ENCODE data around the gene ITGA3. TPM values are rescaled to one million over a fixed set of nuclear protein-coding genes. Genes with fewer than 3 reads are reported as not detected.

The ITGA3 gene
- total and polyA plus RNA-seq, 2 of the 13 experiments (the other 11 are each of a cell fraction or from before 2014, with no cell fraction given), result 0.48 to 0.69 TPM

DNA sequence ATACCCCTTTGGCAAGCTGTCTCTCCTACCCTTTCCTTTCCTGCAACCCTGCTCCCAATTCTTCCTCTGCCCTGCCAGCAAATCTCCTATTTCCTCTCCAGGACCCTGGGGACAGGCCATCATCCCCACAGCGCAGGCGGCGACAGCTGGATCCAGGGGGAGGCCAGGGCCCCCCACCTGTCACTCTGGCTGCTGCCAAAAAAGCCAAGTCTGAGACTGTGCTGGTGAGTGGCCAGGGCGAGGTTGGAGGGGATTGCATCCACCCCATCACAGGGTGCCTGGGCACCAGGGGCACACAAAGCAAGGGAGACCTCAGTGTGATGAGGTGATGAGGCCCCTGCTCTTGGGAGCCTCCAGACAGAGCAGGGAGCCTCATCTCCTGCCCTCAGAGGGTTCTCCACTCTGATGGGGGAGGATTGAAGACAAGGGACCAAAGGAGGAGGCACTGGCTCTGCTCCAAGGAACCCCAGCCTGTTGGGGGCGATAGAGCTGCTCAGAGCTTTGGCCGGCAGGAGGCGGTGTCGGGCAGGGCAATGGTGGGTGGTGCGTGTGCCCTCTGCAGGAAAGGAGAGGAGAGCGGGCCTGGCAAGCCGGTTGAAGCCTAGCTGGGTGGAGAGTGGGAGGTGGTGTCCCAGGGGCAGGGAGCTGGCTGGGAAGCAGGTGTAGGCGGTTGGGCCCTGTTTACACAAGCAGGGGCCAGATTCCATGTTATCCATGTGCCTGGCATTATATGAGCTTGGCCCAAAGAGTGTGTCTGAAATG lies 23.6 kb downstream of the ITGA3 start (continued):
- TF ChIP-seq, protein P1, sequence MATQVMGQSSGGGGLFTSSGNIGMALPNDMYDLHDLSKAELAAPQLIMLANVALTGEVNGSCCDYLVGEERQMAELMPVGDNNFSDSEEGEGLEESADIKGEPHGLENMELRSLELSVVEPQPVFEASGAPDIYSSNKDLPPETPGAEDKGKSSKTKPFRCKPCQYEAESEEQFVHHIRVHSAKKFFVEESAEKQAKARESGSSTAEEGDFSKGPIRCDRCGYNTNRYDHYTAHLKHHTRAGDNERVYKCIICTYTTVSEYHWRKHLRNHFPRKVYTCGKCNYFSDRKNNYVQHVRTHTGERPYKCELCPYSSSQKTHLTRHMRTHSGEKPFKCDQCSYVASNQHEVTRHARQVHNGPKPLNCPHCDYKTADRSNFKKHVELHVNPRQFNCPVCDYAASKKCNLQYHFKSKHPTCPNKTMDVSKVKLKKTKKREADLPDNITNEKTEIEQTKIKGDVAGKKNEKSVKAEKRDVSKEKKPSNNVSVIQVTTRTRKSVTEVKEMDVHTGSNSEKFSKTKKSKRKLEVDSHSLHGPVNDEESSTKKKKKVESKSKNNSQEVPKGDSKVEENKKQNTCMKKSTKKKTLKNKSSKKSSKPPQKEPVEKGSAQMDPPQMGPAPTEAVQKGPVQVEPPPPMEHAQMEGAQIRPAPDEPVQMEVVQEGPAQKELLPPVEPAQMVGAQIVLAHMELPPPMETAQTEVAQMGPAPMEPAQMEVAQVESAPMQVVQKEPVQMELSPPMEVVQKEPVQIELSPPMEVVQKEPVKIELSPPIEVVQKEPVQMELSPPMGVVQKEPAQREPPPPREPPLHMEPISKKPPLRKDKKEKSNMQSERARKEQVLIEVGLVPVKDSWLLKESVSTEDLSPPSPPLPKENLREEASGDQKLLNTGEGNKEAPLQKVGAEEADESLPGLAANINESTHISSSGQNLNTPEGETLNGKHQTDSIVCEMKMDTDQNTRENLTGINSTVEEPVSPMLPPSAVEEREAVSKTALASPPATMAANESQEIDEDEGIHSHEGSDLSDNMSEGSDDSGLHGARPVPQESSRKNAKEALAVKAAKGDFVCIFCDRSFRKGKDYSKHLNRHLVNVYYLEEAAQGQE (IDR thresholded peaks at IDR 0.05; ENCODE audit: borderline replicate concordance in 1 of 2, low read depth in 1 of 2, low read length in 2 of 2), result no peak
- TF ChIP-seq MAZ (IDR thresholded peaks at IDR 0.05; ENCODE audit: borderline replicate concordance, low read depth, low read length) (no peak), MAZ (CRISPR knock-in tag; IDR thresholded peaks at IDR 0.05; ENCODE audit: low read depth) (peak; percentile 51; the same call in 1 of the 2 replicates), SP4 (CRISPR knock-in tag; IDR thresholded peaks at IDR 0.05) (0 out of 2 replicates have a peak, but pooled peaks have one; percentile 35), GATAD1 (CRISPR knock-in tag; IDR thresholded peaks at IDR 0.05) (no peak), ZNF367 (CRISPR knock-in tag; IDR thresholded peaks at IDR 0.05; ENCODE audit: borderline replicate concordance) (no peak), EZH2 (conservative IDR thresholded peaks at IDR 0.05; ENCODE audit: low read depth, low read length) (no peak), NR1H2 (CRISPR knock-in tag; IDR thresholded peaks at IDR 0.05; ENCODE audit: borderline replicate concordance, low read depth) (no peak), PAWR (CRISPR knock-in tag; IDR thresholded peaks at IDR 0.05; ENCODE audit: borderline replicate concordance) (no peak), POGZ (CRISPR knock-in tag; IDR thresholded peaks at IDR 0.05) (no peak), ZNF263 (CRISPR knock-in tag; IDR thresholded peaks at IDR 0.05) (no peak), TCF7L2 (IDR thresholded peaks at IDR 0.05; ENCODE audit: low read depth, low read length) (no peak), SCMH1 (CRISPR knock-in tag; IDR thresholded peaks at IDR 0.05; ENCODE audit: borderline replicate concordance) (no peak), SATB2 (CRISPR knock-in tag; IDR thresholded peaks at IDR 0.05) (no peak), SMAD9 (CRISPR knock-in tag; IDR thresholded peaks at IDR 0.05) (no peak), NCOR1 (IDR thresholded peaks at IDR 0.05; ENCODE audit: borderline replicate concordance, low read length) (no peak), MIER2 (CRISPR knock-in tag; IDR thresholded peaks at IDR 0.05) (0 out of 2 replicates have a peak, but pooled peaks have one; percentile 61), NR3C1 (CRISPR knock-in tag; IDR thresholded peaks at IDR 0.05) (no peak)
- TF ChIP-seq, protein P2, sequence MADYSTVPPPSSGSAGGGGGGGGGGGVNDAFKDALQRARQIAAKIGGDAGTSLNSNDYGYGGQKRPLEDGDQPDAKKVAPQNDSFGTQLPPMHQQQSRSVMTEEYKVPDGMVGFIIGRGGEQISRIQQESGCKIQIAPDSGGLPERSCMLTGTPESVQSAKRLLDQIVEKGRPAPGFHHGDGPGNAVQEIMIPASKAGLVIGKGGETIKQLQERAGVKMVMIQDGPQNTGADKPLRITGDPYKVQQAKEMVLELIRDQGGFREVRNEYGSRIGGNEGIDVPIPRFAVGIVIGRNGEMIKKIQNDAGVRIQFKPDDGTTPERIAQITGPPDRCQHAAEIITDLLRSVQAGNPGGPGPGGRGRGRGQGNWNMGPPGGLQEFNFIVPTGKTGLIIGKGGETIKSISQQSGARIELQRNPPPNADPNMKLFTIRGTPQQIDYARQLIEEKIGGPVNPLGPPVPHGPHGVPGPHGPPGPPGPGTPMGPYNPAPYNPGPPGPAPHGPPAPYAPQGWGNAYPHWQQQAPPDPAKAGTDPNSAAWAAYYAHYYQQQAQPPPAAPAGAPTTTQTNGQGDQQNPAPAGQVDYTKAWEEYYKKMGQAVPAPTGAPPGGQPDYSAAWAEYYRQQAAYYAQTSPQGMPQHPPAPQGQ (CRISPR knock-in tag; IDR thresholded peaks at IDR 0.05; ENCODE audit: borderline replicate concordance), result no peak
- TF ChIP-seq, protein P3, sequence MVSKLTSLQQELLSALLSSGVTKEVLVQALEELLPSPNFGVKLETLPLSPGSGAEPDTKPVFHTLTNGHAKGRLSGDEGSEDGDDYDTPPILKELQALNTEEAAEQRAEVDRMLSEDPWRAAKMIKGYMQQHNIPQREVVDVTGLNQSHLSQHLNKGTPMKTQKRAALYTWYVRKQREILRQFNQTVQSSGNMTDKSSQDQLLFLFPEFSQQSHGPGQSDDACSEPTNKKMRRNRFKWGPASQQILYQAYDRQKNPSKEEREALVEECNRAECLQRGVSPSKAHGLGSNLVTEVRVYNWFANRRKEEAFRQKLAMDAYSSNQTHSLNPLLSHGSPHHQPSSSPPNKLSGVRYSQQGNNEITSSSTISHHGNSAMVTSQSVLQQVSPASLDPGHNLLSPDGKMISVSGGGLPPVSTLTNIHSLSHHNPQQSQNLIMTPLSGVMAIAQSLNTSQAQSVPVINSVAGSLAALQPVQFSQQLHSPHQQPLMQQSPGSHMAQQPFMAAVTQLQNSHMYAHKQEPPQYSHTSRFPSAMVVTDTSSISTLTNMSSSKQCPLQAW (CRISPR knock-in tag; IDR thresholded peaks at IDR 0.05), result no peak
- TF ChIP-seq, protein P4, sequence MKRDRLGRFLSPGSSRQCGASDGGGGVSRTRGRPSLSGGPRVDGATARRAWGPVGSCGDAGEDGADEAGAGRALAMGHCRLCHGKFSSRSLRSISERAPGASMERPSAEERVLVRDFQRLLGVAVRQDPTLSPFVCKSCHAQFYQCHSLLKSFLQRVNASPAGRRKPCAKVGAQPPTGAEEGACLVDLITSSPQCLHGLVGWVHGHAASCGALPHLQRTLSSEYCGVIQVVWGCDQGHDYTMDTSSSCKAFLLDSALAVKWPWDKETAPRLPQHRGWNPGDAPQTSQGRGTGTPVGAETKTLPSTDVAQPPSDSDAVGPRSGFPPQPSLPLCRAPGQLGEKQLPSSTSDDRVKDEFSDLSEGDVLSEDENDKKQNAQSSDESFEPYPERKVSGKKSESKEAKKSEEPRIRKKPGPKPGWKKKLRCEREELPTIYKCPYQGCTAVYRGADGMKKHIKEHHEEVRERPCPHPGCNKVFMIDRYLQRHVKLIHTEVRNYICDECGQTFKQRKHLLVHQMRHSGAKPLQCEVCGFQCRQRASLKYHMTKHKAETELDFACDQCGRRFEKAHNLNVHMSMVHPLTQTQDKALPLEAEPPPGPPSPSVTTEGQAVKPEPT (CRISPR knock-in tag; IDR thresholded peaks at IDR 0.05; ENCODE audit: low read depth), result no peak
